HepG2 (cell line): ENCODE data around the gene IRF7. TPM values are rescaled to one million over a fixed set of nuclear protein-coding genes. Genes with fewer than 3 reads are reported as not detected.

Source experiments
- DR1 ChIP-seq: sonication (generic); formaldehyde crosslinking; IDR thresholded peaks from 2 replicates; pipeline ENCODE4 v1.8.0; 2021; ENCODE audit warnings: mild to moderate bottlenecking, missing genetic modification reagents, inconsistent platforms
- GRHL1 ChIP-seq: sonication (generic); formaldehyde crosslinking; conservative IDR thresholded peaks from 2 replicates; pipeline ENCODE4 v1.8.0; 2022; ENCODE audit warnings: missing genetic modification reagents
- HNF4A ChIP-seq: sonication (generic); formaldehyde crosslinking; IDR thresholded peaks from 2 replicates; pipeline ENCODE4 v1.4.0; 2020; ENCODE audit warnings: missing genetic modification reagents
- HNRNPK ChIP-seq: fragments of 200-400 bp; formaldehyde crosslinking; IDR thresholded peaks from 2 replicates; pipeline ENCODE4 v1.6.1; 2018; ENCODE audit warnings: low read length, low read depth, moderate library complexity, mild to moderate bottlenecking; ENCODE audit not compliant: poor library complexity, severe bottlenecking
- KDM3A ChIP-seq: IDR thresholded peaks from 2 replicates; pipeline ENCODE4 v1.6.1; 2018; ENCODE audit warnings: low read depth, missing compliant biosample characterization
- NFE2L1 ChIP-seq: sonication (generic); formaldehyde crosslinking; IDR thresholded peaks from 2 replicates; pipeline ENCODE4 v1.4.0; 2020; ENCODE audit warnings: missing genetic modification reagents, mild to moderate bottlenecking, borderline replicate concordance
- PHF21A ChIP-seq: sonication (generic); formaldehyde crosslinking; IDR thresholded peaks from 2 replicates; pipeline ENCODE4 v1.5.0; 2020; ENCODE audit warnings: mild to moderate bottlenecking, missing genetic modification reagents
- SAP130 ChIP-seq: IDR thresholded peaks from 2 replicates; pipeline ENCODE4 v1.6.1; 2016; ENCODE audit warnings: low read depth
- TAF1 ChIP-seq: sonication (generic); formaldehyde crosslinking; IDR thresholded peaks from 2 replicates; pipeline ENCODE4 v1.4.0; 2020; ENCODE audit warnings: missing genetic modification reagents
- TCF12 ChIP-seq, 2 experiments: fragments of 450-650 bp in 1 of 2; sonication (generic) in 1 of 2; formaldehyde crosslinking in 1 of 2; IDR thresholded peaks; 2 replicates each; pipeline versions ENCODE4 v1.6.1 to v1.8.0; 2017 to 2022; ENCODE audit warnings: antibody characterized with exemption in 1 of 2, mild to moderate bottlenecking in 1 of 2, missing genetic modification reagents in 1 of 2, moderate library complexity in 1 of 2
- TOPORS ChIP-seq: sonication (generic); formaldehyde crosslinking; IDR thresholded peaks from 2 replicates; pipeline ENCODE4 v1.8.0; 2023; ENCODE audit warnings: mild to moderate bottlenecking, missing genetic modification reagents
- ZNF446 ChIP-seq: sonication (generic); formaldehyde crosslinking; IDR thresholded peaks from 2 replicates; pipeline ENCODE4 v1.5.0; 2020; ENCODE audit warnings: mild to moderate bottlenecking, missing genetic modification reagents
- ZNF615 ChIP-seq: sonication (generic); formaldehyde crosslinking; IDR thresholded peaks from 2 replicates; pipeline ENCODE4 v1.5.0; 2020; ENCODE audit warnings: mild to moderate bottlenecking, missing genetic modification reagents, borderline replicate concordance
- polyA plus RNA-seq, 8 experiments: library from polyadenylated mRNA; depleted of rRNA in 3 of 8; stranded (reverse) in 7 of 8; unstranded in 1 of 8; fragments of >200 nt; fragmentation: Illumina TruSeq in 4 of 8; extraction: Trizol in 4 of 8; gene quantifications; 2 replicates each; pipeline versions ENCODE4 v1.2.1 to v1.2.3, GENCODE V29; 2011 to 2016; ENCODE audit warnings: low read depth in 4 of 8, missing spikeins in 1 of 8, mixed read lengths in 1 of 8; ENCODE audit not compliant: insufficient read depth in 1 of 8
- total RNA-seq, 5 experiments: library from RNA; depleted of rRNA; stranded (reverse); fragments of >200 nt; fragmentation: Illumina TruSeq; extraction: Trizol; gene quantifications; 2 replicates each; pipeline ENCODE4 v1.2.3, GENCODE V29; 2016; ENCODE audit warnings: low read depth in 1 of 5
- TF ChIP-seq, protein P1 (sequence below), 2 experiments: IDR thresholded peaks; 2 replicates each; pipeline ENCODE4 v1.6.1; 2011 to 2012; ENCODE audit warnings: low read length in 2 of 2, borderline replicate concordance in 1 of 2, low read depth in 1 of 2, mild to moderate bottlenecking in 1 of 2, moderate library complexity in 1 of 2
- TF ChIP-seq, protein P2 (sequence below), 2 experiments: sonication (generic) in 1 of 2; formaldehyde crosslinking in 1 of 2; IDR thresholded peaks; 2 replicates each; pipeline versions ENCODE4 v1.6.1 to v1.9.0; 2014 to 2022; ENCODE audit warnings: antibody characterized with exemption in 1 of 2, borderline replicate concordance in 1 of 2, inconsistent platforms in 1 of 2, low read depth in 1 of 2, missing genetic modification reagents in 1 of 2
- TF ChIP-seq, protein P3 (sequence below): sonication (generic); formaldehyde crosslinking; IDR thresholded peaks from 2 replicates; pipeline ENCODE4 v1.4.0; 2020; ENCODE audit warnings: mild to moderate bottlenecking, missing genetic modification reagents

The IRF7 gene
- total and polyA plus RNA-seq, 2 of the 13 experiments (the other 11 are each of a cell fraction or from before 2014, with no cell fraction given), result not detected

DNA sequence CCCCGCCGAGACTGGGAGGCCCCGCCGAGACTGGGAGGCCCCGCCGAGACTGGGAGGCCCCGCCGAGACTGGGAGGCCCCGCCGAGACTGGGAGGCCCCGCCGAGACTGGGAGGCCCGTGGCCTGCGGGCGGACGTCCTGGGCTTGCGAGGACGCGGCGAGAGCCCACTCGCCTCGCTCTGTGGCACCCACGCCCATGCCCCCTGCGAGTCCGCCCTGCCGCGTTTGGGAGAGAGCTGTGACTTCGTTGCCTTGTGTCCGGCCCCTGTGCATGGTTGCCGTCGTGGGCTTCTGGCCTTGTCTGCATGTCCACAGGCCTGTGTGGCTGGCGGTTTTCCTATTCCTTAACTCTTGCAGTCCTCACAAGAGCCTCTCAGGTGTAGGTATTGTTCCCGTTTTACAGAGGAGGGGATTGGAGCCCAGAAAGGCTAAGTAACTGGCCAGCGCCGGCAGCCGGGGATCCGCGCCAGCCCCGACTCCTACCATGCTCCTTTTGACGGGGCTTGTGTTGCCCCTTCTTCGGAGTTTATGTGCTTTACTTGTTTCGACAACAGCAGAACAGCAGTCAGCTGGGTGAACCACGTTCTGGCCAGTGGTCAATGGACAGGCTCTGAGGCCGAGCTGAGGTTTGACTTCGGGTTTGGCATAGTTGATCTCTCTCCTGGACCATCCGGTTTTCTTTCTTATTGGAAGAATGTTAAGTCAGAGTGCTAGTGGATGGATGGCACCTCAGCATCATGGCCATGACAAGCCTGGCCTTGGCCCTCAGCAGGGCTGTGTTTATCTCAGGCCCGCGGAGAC lies 38.7 kb downstream of the IRF7 start (continued):
- TF ChIP-seq, protein P1, sequence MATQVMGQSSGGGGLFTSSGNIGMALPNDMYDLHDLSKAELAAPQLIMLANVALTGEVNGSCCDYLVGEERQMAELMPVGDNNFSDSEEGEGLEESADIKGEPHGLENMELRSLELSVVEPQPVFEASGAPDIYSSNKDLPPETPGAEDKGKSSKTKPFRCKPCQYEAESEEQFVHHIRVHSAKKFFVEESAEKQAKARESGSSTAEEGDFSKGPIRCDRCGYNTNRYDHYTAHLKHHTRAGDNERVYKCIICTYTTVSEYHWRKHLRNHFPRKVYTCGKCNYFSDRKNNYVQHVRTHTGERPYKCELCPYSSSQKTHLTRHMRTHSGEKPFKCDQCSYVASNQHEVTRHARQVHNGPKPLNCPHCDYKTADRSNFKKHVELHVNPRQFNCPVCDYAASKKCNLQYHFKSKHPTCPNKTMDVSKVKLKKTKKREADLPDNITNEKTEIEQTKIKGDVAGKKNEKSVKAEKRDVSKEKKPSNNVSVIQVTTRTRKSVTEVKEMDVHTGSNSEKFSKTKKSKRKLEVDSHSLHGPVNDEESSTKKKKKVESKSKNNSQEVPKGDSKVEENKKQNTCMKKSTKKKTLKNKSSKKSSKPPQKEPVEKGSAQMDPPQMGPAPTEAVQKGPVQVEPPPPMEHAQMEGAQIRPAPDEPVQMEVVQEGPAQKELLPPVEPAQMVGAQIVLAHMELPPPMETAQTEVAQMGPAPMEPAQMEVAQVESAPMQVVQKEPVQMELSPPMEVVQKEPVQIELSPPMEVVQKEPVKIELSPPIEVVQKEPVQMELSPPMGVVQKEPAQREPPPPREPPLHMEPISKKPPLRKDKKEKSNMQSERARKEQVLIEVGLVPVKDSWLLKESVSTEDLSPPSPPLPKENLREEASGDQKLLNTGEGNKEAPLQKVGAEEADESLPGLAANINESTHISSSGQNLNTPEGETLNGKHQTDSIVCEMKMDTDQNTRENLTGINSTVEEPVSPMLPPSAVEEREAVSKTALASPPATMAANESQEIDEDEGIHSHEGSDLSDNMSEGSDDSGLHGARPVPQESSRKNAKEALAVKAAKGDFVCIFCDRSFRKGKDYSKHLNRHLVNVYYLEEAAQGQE (IDR thresholded peaks at IDR 0.05; ENCODE audit: borderline replicate concordance in 1 of 2, low read depth in 1 of 2, low read length in 2 of 2), result no peak
- no peak for TF ChIP-seq KDM3A (CRISPR knock-in tag)
- TF ChIP-seq SAP130 (CRISPR knock-in tag), result peak; percentile 59
- TF ChIP-seq NFE2L1 (CRISPR knock-in tag), result no peak
- TF ChIP-seq, protein P2, sequence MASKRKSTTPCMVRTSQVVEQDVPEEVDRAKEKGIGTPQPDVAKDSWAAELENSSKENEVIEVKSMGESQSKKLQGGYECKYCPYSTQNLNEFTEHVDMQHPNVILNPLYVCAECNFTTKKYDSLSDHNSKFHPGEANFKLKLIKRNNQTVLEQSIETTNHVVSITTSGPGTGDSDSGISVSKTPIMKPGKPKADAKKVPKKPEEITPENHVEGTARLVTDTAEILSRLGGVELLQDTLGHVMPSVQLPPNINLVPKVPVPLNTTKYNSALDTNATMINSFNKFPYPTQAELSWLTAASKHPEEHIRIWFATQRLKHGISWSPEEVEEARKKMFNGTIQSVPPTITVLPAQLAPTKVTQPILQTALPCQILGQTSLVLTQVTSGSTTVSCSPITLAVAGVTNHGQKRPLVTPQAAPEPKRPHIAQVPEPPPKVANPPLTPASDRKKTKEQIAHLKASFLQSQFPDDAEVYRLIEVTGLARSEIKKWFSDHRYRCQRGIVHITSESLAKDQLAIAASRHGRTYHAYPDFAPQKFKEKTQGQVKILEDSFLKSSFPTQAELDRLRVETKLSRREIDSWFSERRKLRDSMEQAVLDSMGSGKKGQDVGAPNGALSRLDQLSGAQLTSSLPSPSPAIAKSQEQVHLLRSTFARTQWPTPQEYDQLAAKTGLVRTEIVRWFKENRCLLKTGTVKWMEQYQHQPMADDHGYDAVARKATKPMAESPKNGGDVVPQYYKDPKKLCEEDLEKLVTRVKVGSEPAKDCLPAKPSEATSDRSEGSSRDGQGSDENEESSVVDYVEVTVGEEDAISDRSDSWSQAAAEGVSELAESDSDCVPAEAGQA (IDR thresholded peaks at IDR 0.05; ENCODE audit: low read depth), result no peak
- TF ChIP-seq, protein P2 (CRISPR knock-in tag; IDR thresholded peaks at IDR 0.05; ENCODE audit: borderline replicate concordance), result no peak
- no peak for TF ChIP-seq ZNF615 (CRISPR knock-in tag)
- TF ChIP-seq, protein P3, sequence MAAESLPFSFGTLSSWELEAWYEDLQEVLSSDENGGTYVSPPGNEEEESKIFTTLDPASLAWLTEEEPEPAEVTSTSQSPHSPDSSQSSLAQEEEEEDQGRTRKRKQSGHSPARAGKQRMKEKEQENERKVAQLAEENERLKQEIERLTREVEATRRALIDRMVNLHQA, result no peak
- TF ChIP-seq ZNF446, result no peak
- 0 out of 2 replicates have a peak, but pooled peaks have one; percentile 21 for TF ChIP-seq HNF4A
- no peak for TF ChIP-seq GRHL1
- no peak for TF ChIP-seq HNRNPK
- TF ChIP-seq PHF21A (CRISPR knock-in tag), result no peak
- no peak for TF ChIP-seq DR1
- no peak for TF ChIP-seq TCF12 (IDR thresholded peaks at IDR 0.05)
- no peak for TF ChIP-seq TCF12 (CRISPR knock-in tag; IDR thresholded peaks at IDR 0.05)
- no peak for TF ChIP-seq TAF1 (CRISPR knock-in tag)
- no peak for TF ChIP-seq TOPORS (CRISPR knock-in tag)
